Limb (tissue), 2 donors: ENCODE data around the gene ARHGEF18.

Experiments
- DNase-seq, 2 donors: peaks; one replicate each; pipeline ENCODE4 v3.0.0-alpha.2; 2016; ENCODE audit errors: extremely low spot score in 2 of 2

Gene ARHGEF18

DNA sequence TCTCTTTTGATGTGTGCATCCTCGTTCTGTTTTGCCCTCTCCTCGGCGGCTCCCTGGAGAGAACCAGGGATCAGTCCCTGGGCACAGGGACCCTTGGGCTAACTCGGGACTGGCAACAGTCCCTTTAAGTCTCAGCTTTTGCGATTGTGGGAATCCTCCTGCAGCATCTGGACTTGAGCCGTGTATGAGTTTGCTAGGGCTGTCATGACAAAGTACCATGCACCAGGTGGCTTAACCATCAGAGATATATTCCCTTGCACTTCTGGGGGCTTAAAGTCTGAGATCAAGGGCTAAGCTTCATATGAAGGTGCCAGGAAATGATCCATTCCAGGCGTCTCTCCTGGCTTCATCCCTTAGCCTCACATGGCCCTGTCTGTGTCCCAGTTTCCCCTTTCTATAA is 34.5 kb downstream of the ARHGEF18 start:
- no peak for DNase-seq

DNA sequence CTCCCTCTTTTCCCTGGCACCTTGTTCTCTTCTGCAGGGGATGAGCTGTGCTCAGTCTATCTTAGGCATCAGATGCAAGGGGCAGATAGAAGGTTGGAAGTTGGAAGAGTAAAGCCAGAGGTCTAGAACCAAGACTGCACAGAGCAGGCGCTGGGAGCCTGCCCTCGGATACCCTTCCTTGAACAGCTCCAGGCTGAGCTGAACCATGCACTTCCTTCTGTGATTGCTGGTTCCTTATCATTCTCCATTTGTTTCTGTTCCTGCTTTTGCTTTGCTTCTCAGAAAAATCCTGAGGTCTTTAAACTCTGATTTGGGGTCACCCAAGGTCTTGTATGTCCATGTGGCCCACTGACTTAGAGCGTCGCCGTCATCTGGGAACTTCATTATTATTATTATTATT is 36.3 kb downstream of the ARHGEF18 start:
- no peak for DNase-seq

GRCh38 chr19:7386308-7386707 is 37.6 kb downstream of the ARHGEF18 start:
- DNase-seq, result no peak

- DNase-seq, result no peak
Observed at GRCh38 chr19:7386769-7387168, 38.0 kb downstream of the ARHGEF18 start.

- DNase-seq, result no peak
Observed at GRCh38 chr19:7391218-7391670, 42.5 kb downstream of the ARHGEF18 start.

GRCh38 chr19:7393459-7393858 is 44.7 kb downstream of the ARHGEF18 start:
- no peak for DNase-seq

DNA sequence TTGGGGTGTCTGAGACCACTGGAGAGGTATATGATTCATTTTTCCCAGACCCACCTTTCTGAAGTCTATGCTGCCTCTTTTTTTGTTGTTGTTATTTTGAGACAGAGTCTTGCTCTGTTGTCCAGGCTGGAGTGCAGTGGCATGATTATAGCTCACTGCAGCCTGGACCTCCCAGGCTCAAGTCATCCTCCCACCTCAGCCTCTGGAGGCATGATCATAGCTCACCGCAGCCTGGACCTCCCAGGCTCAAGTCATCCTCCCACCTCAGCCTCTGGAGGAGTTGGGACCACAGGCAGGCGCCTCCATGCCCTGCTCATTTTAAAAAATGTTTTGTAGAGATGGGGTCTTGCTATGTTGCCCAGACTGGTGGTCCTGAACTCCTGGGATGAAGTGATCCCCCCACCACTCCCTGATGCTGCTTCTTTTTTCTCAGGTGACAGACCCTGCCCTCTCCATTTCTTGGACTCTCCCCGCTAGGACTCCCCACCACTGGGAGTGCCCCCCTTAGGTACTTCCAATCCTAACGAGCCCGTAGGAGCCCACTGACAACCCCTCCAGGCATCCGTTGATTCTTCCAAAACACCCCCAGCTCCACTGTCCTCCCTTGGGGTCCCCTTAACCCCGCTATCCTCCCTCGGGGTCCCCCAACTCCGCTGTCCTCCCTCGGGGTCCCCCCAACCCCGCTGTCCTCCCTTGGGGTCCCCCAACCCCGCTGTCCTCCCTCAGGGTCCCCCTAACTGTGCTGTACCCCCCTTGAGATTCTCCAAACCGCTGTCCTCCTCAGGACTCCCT is 45.4 kb downstream of the ARHGEF18 start:
- no peak for DNase-seq

DNA sequence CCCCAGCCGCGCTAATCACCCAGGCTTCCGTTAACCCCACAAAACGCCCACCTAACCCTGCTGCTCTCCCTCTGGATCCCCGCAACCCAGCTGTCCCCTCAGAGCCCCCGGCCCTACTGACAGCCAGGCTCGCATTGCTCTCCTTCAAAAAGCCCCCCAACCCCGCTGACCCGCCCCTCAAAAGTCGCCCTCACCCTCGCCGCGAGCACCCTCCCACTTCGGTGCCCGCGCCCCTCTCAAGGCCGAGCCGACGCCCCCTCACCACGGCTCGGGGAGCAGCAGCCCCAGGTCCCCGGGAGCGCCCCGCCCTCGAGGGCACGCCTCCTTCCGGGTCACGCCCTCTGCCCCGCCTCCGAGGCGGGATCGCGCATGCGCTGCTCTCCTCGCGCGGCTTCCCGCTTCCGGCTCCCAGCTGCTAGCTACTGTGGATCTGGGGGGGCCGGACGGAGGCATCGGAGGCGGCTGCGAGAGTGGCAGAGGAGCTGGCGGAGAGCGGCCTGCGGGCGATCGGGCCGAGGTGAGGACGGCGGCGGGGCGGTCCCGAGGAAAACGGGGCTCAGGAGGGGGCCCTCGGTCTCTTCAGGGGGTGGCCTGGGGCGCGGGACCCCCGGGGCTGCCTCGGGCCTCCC is 46.1 kb downstream of the ARHGEF18 start:
- DNase-seq, result peak; percentile 87 to 98

DNA sequence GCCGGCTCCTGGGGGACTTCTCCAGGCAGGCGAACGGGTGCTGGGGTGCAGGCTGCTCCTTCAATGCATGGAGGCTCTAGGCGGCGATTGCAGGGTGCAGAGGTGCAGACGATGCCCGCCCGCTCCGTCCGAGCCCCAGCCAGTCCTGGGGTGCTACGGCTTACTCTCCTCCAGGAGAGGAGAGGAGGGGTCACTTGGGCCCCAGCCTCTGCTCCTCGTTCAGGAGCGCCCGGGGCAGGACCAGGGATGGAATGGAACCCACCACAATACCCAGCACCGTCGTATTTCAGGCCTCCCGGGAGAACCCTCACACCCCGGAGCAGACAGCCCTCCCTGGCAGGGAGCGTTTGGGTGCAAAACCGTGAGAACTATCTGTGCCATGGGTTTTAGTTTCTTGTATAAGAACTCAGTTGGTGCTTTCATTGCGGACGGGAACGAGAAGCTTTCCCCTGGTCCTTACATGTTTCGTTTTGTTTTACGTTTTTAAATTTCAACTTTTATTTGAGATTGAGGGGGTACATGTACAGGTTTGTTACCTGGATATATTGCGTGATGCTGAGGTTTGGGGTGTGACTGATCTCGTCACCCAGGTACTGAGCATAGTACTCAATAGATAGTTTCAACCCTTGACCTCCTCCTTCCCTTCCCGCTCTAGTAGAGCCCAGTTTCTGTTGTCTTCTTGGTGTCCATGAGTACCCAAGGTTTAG is 46.8 kb downstream of the ARHGEF18 start:
- no peak for DNase-seq

DNA sequence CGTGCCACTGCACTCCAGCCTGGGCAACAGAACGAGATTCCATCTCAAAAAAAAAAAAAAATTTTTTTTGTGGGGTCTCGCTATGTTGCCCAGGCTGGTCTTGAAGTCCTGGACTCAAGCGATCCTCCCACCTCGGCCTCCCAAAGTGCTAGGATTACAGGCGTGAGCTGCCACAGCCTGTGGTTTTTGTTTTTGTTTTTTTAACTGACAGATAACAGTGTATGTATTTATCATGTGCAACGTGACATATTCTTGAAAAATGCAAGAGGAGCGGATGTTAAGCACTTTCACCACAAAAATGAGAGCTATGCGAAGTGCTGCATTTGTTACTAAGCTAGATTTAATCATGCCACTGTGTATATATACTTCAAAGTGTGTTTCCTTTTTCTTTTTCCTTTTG is 49.0 kb downstream of the ARHGEF18 start:
- DNase-seq, result no peak
